GM12878 (cell line): ENCODE measurements around the gene FSIP1. TPM values are rescaled to one million over a fixed set of nuclear protein-coding genes. Genes with fewer than 3 reads are reported as not detected.

ENCODE experiments used
- ATAC-seq: fragments of 200-7000 bp; cut with Tn5 transposase; 3 replicates; pipeline ENCODE4 v1.9.1; 2020; ENCODE audit warnings: mild to moderate bottlenecking, moderate library complexity
- BruUV-seq: library from RNA; stranded (reverse); fragments of 400-500 nt; replicated peaks from 2 replicates; lab custom pipeline; 2021; lab: Mats Ljungman, UMichigan
- CTCF ChIA-PET: fragments of 300-600 bp; sonication (Branson Sonifier 250); formaldehyde crosslinking; extraction: SDS; loops from one replicate; lab custom pipeline; 2021; ENCODE audit warnings: inconsistent platforms; lab: Yijun Ruan, JAX
- POLR2A ChIA-PET: fragments of 350-600 bp; formaldehyde crosslinking; extraction: SDS; loops from one replicate; lab custom pipeline; 2021; ENCODE audit warnings: inconsistent platforms; lab: Charles Lee
- RAD21 ChIA-PET: fragments of 300-600 bp; sonication (Branson Sonifier 250); formaldehyde crosslinking; loops from one replicate; lab custom pipeline; 2023; ENCODE audit warnings: antibody characterized with exemption; ENCODE audit not compliant: unreplicated experiment; lab: Charles Lee
- SMC1A ChIA-PET: fragments of 300-600 bp; sonication (Branson Sonifier 250); formaldehyde crosslinking; loops from one replicate; lab custom pipeline; 2023; ENCODE audit not compliant: unreplicated experiment, uncharacterized antibody; lab: Charles Lee
- DNase-seq: peaks from one replicate; pipeline ENCODE4 v3.0.0-alpha.2; 2011; ENCODE audit warnings: low read depth, low spot score
- FAIRE-seq: peaks from 3 replicates; lab custom pipeline; 2011; peaks lifted over from hg19 to GRCh38; lab: Jason Lieb, UNC
- H2AFZ ChIP-seq: 2 replicates; pipeline ENCODE4 v1.6.0; 2011; ENCODE audit warnings: low read depth, low read length, control low read depth; ENCODE audit not compliant: control insufficient read depth
- H3K27ac ChIP-seq: 2 replicates; pipeline ENCODE4 v1.5.1; 2011; ENCODE audit warnings: control low read depth; ENCODE audit not compliant: control insufficient read depth, insufficient read depth
- H3K27me3 ChIP-seq, 2 experiments: replicated peaks in 1 of 2; 2 replicates each; pipeline versions ENCODE4 v1.6.0 to v1.6.1; 2011; ENCODE audit warnings: low read length in 1 of 2; ENCODE audit not compliant: control insufficient read depth in 2 of 2, insufficient read depth in 2 of 2
- H3K36me3 ChIP-seq, 2 experiments: 2 replicates each; pipeline ENCODE4 v1.5.1; 2011; ENCODE audit warnings: low read length in 1 of 2; ENCODE audit not compliant: control insufficient read depth in 2 of 2, insufficient read depth in 2 of 2
- H3K4me1 ChIP-seq: 2 replicates; pipeline ENCODE4 v1.6.1; 2011; ENCODE audit warnings: mild to moderate bottlenecking, low read length, moderate library complexity, mixed read lengths; ENCODE audit not compliant: control insufficient read depth, insufficient read depth
- H3K4me2 ChIP-seq: 2 replicates; pipeline ENCODE4 v1.6.0; 2011; ENCODE audit warnings: control low read depth; ENCODE audit not compliant: control insufficient read depth, insufficient read depth
- H3K4me3 ChIP-seq: fragments of 200-600 bp; sonication (generic); 2 replicates; pipeline ENCODE4 v1.5.1; 2016
- H3K79me2 ChIP-seq: 2 replicates; pipeline ENCODE4 v1.6.0; 2011; ENCODE audit warnings: low read length; ENCODE audit not compliant: control insufficient read depth, insufficient read depth
- H3K9ac ChIP-seq: 2 replicates; pipeline ENCODE4 v1.8.0; 2011; ENCODE audit warnings: low read length, control low read depth, mixed read lengths; ENCODE audit not compliant: control insufficient read depth, insufficient read depth
- H3K9me3 ChIP-seq: replicated peaks from 3 replicates; pipeline ENCODE4 v1.5.1; 2011; ENCODE audit warnings: mild to moderate bottlenecking, low read length; ENCODE audit not compliant: control insufficient read depth, insufficient read depth
- H4K20me1 ChIP-seq: 2 replicates; pipeline ENCODE4 v1.6.0; 2011; ENCODE audit not compliant: control insufficient read depth, insufficient read depth
- CHD2 ChIP-seq: IDR thresholded peaks from 2 replicates; pipeline ENCODE4 v1.6.1; 2011; ENCODE audit warnings: low read depth, low read length, improper control_type of control experiment, borderline replicate concordance
- ESRRA ChIP-seq: IDR thresholded peaks from 2 replicates; pipeline ENCODE4 v1.6.1; 2012; ENCODE audit warnings: mild to moderate bottlenecking, low read length, improper control_type of control experiment
- HDAC2 ChIP-seq: fragments of 200-600 bp; sonication (generic); IDR thresholded peaks from 2 replicates; pipeline ENCODE4 v1.6.1; 2017
- RELA ChIP-seq: fragments of 450-650 bp; IDR thresholded peaks from 2 replicates; pipeline ENCODE4 v1.8.0; 2014; ENCODE audit warnings: borderline replicate concordance; ENCODE audit not compliant: partially characterized antibody
- SRF ChIP-seq, 2 experiments: IDR thresholded peaks; 2 replicates each; pipeline ENCODE4 v1.6.1; 2011; ENCODE audit warnings: low read depth in 2 of 2, low read length in 2 of 2, mild to moderate bottlenecking in 1 of 2, moderate library complexity in 1 of 2
- SUPT20H ChIP-seq: IDR thresholded peaks from 2 replicates; pipeline ENCODE4 v1.6.1; 2011; ENCODE audit warnings: low read depth, mild to moderate bottlenecking, low read length, moderate library complexity, borderline replicate concordance; ENCODE audit not compliant: control insufficient read depth
- ZBTB40 ChIP-seq: fragments of 450-650 bp; IDR thresholded peaks from 2 replicates; pipeline ENCODE4 v1.6.1; 2016; ENCODE audit warnings: mild to moderate bottlenecking, moderate library complexity, borderline replicate concordance
- WGBS: methylation state at CpG from one replicate; pipeline ENCODE4 v1.1.6; 2016; ENCODE audit warnings: low lambda C conversion rate; ENCODE audit not compliant: insufficient replicate concordance, insufficient coverage; ENCODE audit errors: missing lambda C conversion rate; 5-methylcytosine and 5-hydroxymethylcytosine counted together
- in situ Hi-C: fragments of 300-500 bp; cut with MboI; formaldehyde crosslinking; loops from 9 replicates; pipeline ENCODE4 v1.14.3; 2018; ENCODE audit warnings: mixed read lengths
- intact Hi-C: fragments of 100-400 bp; cut with micrococcal nuclease; formaldehyde crosslinking; loops from one replicate; pipeline ENCODE4 v1.14.2; 2022; ENCODE audit not compliant: unreplicated experiment
- polyA plus RNA-seq, 11 experiments: library from polyadenylated mRNA; depleted of rRNA in 4 of 11; unstranded in 6 of 11; stranded (reverse) in 5 of 11; fragments of >200 nt; fragmentation: Nextera tagmentation in 4 of 11; fragmentation: Illumina TruSeq in 1 of 11; extraction: Ambion mirVana in 4 of 11; extraction: Trizol in 1 of 11; gene quantifications; 1 replicate in 1 of 11; 2 replicates in 10 of 11; pipeline versions ENCODE4 v1.2.1 to v1.2.3, GENCODE V29; 2011 to 2016; ENCODE audit warnings: inconsistent platforms in 2 of 11, missing spikeins in 2 of 11, low read depth in 1 of 11
- total RNA-seq, 4 experiments: library from RNA; depleted of rRNA in 3 of 4; stranded (reverse); fragments of >200 nt in 3 of 4; fragmentation: Illumina TruSeq in 1 of 4; extraction: Trizol in 1 of 4; gene quantifications; 2 replicates each; pipeline versions ENCODE4 v1.2.1 to v1.2.3, GENCODE V29; 2013 to 2021

The FSIP1 gene
- total and polyA plus RNA-seq, 10 of the 15 experiments (the other 5 are each of a cell fraction or from before 2014, with no cell fraction given), result 0.15 to 0.67 (median 0.35) TPM

GRCh38 chr15:39736412-39737195, 46.0 kb downstream of the FSIP1 start:
- no peaks in the 10 kb centered on the region for H3K27me3 ChIP-seq
- SMC1A ChIA-PET, result interaction anchor here (2.2 kb wide), 1 partner anchor 20 kb away, joined by 12 read pairs; no protein-coding TSS in a partner anchor
- BruUV-seq, result no TSS peak
- no peaks in the 10 kb centered on the region for H3K4me1 ChIP-seq
- POLR2A ChIA-PET, result no interaction called here
- intact Hi-C loops (no loop called here), in situ Hi-C loops (no loop called here)
- H2AFZ ChIP-seq, result no peak overlapping the region
- H3K36me3 ChIP-seq, result no peaks in the 10 kb centered on the region
- H4K20me1 ChIP-seq, result no peaks in the 10 kb centered on the region
- DNase-seq, result no peak
- RAD21 ChIA-PET, result interaction anchor here (0.9 to 1.3 kb wide), 2 partner anchors 20 to 51 kb away, joined by 3 to 5 read pairs (median 3); no protein-coding TSS in a partner anchor
- ATAC-seq, result no peak
- no peaks in the 10 kb centered on the region for H3K79me2 ChIP-seq
- WGBS, result 16% methylated on average over 6 of the region's 6 CpGs
- CTCF ChIA-PET, result interaction anchor here (0.7 to 2.0 kb wide), 5 partner anchors 11 to 1037 kb away, joined by 3 to 9 read pairs (median 3); no protein-coding TSS in a partner anchor
- H3K4me3 ChIP-seq, result no peak overlapping the region
- TF ChIP-seq SRF (IDR thresholded peaks at IDR 0.05; ENCODE audit: low read depth in 2 of 2, low read length in 2 of 2), result no peak
- H3K27ac ChIP-seq, result no peak overlapping the region
- no peak overlapping the region for H3K9ac ChIP-seq
- no peak for FAIRE-seq
- H3K9me3 ChIP-seq, result no peaks in the 10 kb centered on the region
- H3K4me2 ChIP-seq, result no peak overlapping the region

- in situ Hi-C loops, result no loop called here
- no TSS peak for BruUV-seq
- TF ChIP-seq HDAC2 (no peak), ZBTB40 (no peak), SUPT20H (no peak), ESRRA (no peak), RELA (no peak), CHD2 (no peak)
These were observed 47.4 kb downstream of the FSIP1 start for GRCh38 chr15:39735120-39735717.

More at GRCh38 chr15:39735120-39735717, 47.4 kb downstream of the FSIP1 start:
- H3K4me1 ChIP-seq, result no peaks in the 10 kb centered on the region
- no peak overlapping the region for H3K4me3 ChIP-seq
- H3K4me2 ChIP-seq, result no peak overlapping the region
- no peaks in the 10 kb centered on the region for H4K20me1 ChIP-seq
- no peaks in the 10 kb centered on the region for H3K79me2 ChIP-seq
- ChIA-PET RAD21 (interaction anchor here (1.0 to 1.3 kb wide), 3 partner anchors 22 to 112 kb away, joined by 3 to 5 read pairs (median 3); no protein-coding TSS in a partner anchor), SMC1A (interaction anchor here (2.2 kb wide), 1 partner anchor 22 kb away, joined by 12 read pairs; no protein-coding TSS in a partner anchor), CTCF (interaction anchor here (0.9 to 2.0 kb wide), 5 partner anchors 9 to 50 kb away, joined by 3 to 9 read pairs (median 3); no protein-coding TSS in a partner anchor), POLR2A (no interaction called here)
- no peak overlapping the region for H3K27ac ChIP-seq
- no peak overlapping the region for H3K9ac ChIP-seq
- intact Hi-C loops, result no loop called here
- WGBS, result 56% methylated on average over 4 of the region's 4 CpGs
- no peaks in the 10 kb centered on the region for H3K9me3 ChIP-seq
- no peaks in the 10 kb centered on the region for H3K36me3 ChIP-seq
- FAIRE-seq (no peak), DNase-seq (no peak), ATAC-seq (no peak)
- no peak overlapping the region for H2AFZ ChIP-seq
- no peaks in the 10 kb centered on the region for H3K27me3 ChIP-seq
